HepG2 (cell line): Measurements from ENCODE around the gene KIF2C. TPM values are rescaled to one million over a fixed set of nuclear protein-coding genes. Genes with fewer than 3 reads are reported as not detected.
A peak's percentile ranks its signal among the peaks of the same experiment; 100 is the strongest.

Experiments used
- AGO2 ChIP-seq: fragments of 200-400 bp; formaldehyde crosslinking; optimal IDR thresholded peaks from 2 replicates; pipeline ENCODE3; 2017; ENCODE audit warnings: mild to moderate bottlenecking, low read depth, low read length, moderate library complexity
- FOXJ3 ChIP-seq: sonication (generic); formaldehyde crosslinking; IDR thresholded peaks from 2 replicates; pipeline ENCODE4 v1.4.0; 2020; ENCODE audit warnings: missing genetic modification reagents, mild to moderate bottlenecking, borderline replicate concordance
- KAT7 ChIP-seq: IDR thresholded peaks from 2 replicates; pipeline ENCODE4 v1.6.1; 2018; ENCODE audit warnings: borderline replicate concordance, missing compliant biosample characterization
- MTF1 ChIP-seq: sonication (generic); formaldehyde crosslinking; IDR thresholded peaks from 2 replicates; pipeline ENCODE4 v1.5.0; 2020; ENCODE audit warnings: missing genetic modification reagents
- REPIN1 ChIP-seq: sonication (generic); formaldehyde crosslinking; IDR thresholded peaks from 2 replicates; pipeline ENCODE4 v1.8.0; 2022; ENCODE audit warnings: missing genetic modification reagents, low read depth, mild to moderate bottlenecking, borderline replicate concordance
- TCF7L2 ChIP-seq: IDR thresholded peaks from 2 replicates; pipeline ENCODE4 v1.6.1; 2011; ENCODE audit warnings: mild to moderate bottlenecking, low read depth, low read length, moderate library complexity
- ZNF468 ChIP-seq: sonication (generic); formaldehyde crosslinking; IDR thresholded peaks from 2 replicates; pipeline ENCODE4 v1.8.0; 2022; ENCODE audit warnings: mild to moderate bottlenecking, moderate library complexity, missing genetic modification reagents
- ZNF547 ChIP-seq: sonication (generic); formaldehyde crosslinking; IDR thresholded peaks from 2 replicates; pipeline ENCODE4 v1.5.1; 2020; ENCODE audit warnings: mild to moderate bottlenecking, missing genetic modification reagents
- ZNF557 ChIP-seq: sonication (generic); formaldehyde crosslinking; IDR thresholded peaks from 2 replicates; pipeline ENCODE4 v1.4.0; 2020; ENCODE audit warnings: missing genetic modification reagents
- polyA plus RNA-seq, 8 experiments: library from polyadenylated mRNA; depleted of rRNA in 3 of 8; stranded (reverse) in 7 of 8; unstranded in 1 of 8; fragments of >200 nt; fragmentation: Illumina TruSeq in 4 of 8; extraction: Trizol in 4 of 8; gene quantifications; 2 replicates each; pipeline versions ENCODE4 v1.2.1 to v1.2.3, GENCODE V29; 2011 to 2016; ENCODE audit warnings: low read depth in 4 of 8, missing spikeins in 1 of 8, mixed read lengths in 1 of 8; ENCODE audit not compliant: insufficient read depth in 1 of 8
- total RNA-seq, 5 experiments: library from RNA; depleted of rRNA; stranded (reverse); fragments of >200 nt; fragmentation: Illumina TruSeq; extraction: Trizol; gene quantifications; 2 replicates each; pipeline ENCODE4 v1.2.3, GENCODE V29; 2016; ENCODE audit warnings: low read depth in 1 of 5
- TF ChIP-seq, protein P1 (sequence below): sonication (generic); formaldehyde crosslinking; IDR thresholded peaks from 2 replicates; pipeline ENCODE4 v1.9.0; 2021; ENCODE audit warnings: missing genetic modification reagents, borderline replicate concordance
- TF ChIP-seq, protein P2 (sequence below): sonication (generic); formaldehyde crosslinking; IDR thresholded peaks from 2 replicates; pipeline ENCODE4 v1.4.0; 2020; ENCODE audit warnings: missing genetic modification reagents
- TF ChIP-seq, protein P3 (sequence below): sonication (generic); formaldehyde crosslinking; IDR thresholded peaks from 2 replicates; pipeline ENCODE4 v1.4.0; 2020; ENCODE audit warnings: missing genetic modification reagents, low read depth, mild to moderate bottlenecking, borderline replicate concordance
- TF ChIP-seq, protein P4 (sequence below): IDR thresholded peaks from 2 replicates; pipeline ENCODE4 v1.6.1; 2016; ENCODE audit warnings: low read depth, missing genetic modification reagents, missing compliant biosample characterization
- TF ChIP-seq, protein P5 (sequence below): sonication (generic); formaldehyde crosslinking; IDR thresholded peaks from 2 replicates; pipeline ENCODE4 v1.5.1; 2020; ENCODE audit warnings: missing genetic modification reagents, mild to moderate bottlenecking, borderline replicate concordance

The KIF2C gene
- total and polyA plus RNA-seq, 2 of the 13 experiments (the other 11 are each of a cell fraction or from before 2014, with no cell fraction given), result 29.7 to 53.7 TPM

DNA sequence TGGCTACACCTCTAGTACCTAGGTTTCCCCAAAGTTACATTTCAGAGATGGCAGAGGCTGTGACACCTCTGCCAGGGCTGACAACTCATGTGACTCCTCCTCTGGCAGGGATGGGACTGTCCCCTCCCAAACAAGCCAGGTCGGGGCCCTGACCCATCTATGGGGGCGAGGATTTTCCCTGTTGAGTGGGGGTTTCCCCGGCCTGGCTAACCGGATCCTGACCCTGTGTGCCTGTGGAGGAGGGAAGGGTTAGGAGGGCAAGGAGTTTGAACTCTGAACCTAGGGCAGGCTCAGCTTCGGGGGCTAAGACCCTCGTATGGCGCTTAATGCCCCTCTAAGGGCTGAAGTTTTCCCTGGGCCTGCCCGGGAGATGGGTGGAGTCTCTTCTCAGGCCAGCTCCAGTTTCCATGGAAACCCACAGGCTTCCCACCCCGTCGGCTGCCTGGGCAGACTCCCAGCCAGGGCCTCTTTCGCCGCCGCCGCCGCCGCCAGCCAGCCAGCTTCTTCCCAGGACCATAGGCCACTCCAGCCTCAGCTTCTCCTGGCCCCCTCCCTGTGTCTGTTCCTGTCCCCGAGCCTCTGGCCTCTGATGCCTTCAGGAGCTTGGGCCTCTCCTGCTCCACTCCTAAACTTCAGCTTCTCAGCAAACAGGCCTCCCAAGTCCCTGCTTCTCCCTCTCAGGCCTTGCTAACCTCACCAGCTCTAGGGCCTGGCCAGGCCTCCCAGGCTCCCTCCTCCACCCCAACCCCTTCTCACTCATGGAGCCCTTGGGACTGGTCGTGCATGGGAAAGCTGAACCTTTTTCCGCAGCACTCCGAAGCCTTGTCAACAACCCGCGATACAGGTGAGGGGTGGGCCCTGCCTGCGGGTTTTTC is 68.7 kb downstream of the KIF2C start, which contains the start of gene BTBD19 (continued):
- TF ChIP-seq, protein P1, sequence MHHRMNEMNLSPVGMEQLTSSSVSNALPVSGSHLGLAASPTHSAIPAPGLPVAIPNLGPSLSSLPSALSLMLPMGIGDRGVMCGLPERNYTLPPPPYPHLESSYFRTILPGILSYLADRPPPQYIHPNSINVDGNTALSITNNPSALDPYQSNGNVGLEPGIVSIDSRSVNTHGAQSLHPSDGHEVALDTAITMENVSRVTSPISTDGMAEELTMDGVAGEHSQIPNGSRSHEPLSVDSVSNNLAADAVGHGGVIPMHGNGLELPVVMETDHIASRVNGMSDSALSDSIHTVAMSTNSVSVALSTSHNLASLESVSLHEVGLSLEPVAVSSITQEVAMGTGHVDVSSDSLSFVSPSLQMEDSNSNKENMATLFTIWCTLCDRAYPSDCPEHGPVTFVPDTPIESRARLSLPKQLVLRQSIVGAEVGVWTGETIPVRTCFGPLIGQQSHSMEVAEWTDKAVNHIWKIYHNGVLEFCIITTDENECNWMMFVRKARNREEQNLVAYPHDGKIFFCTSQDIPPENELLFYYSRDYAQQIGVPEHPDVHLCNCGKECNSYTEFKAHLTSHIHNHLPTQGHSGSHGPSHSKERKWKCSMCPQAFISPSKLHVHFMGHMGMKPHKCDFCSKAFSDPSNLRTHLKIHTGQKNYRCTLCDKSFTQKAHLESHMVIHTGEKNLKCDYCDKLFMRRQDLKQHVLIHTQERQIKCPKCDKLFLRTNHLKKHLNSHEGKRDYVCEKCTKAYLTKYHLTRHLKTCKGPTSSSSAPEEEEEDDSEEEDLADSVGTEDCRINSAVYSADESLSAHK, result no peak
- TF ChIP-seq ZNF557 (CRISPR knock-in tag), result no peak
- TF ChIP-seq ZNF547, result no peak
- no peak for TF ChIP-seq MTF1
- no peak for TF ChIP-seq REPIN1 (CRISPR knock-in tag)
- TF ChIP-seq, protein P2, sequence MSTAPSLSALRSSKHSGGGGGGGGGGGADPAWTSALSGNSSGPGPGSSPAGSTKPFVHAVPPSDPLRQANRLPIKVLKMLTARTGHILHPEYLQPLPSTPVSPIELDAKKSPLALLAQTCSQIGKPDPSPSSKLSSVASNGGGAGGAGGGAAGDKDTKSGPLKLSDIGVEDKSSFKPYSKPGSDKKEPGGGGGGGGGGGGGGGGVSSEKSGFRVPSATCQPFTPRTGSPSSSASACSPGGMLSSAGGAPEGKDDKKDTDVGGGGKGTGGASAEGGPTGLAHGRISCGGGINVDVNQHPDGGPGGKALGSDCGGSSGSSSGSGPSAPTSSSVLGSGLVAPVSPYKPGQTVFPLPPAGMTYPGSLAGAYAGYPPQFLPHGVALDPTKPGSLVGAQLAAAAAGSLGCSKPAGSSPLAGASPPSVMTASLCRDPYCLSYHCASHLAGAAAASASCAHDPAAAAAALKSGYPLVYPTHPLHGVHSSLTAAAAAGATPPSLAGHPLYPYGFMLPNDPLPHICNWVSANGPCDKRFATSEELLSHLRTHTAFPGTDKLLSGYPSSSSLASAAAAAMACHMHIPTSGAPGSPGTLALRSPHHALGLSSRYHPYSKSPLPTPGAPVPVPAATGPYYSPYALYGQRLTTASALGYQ (CRISPR knock-in tag), result no peak
- TF ChIP-seq, protein P3, sequence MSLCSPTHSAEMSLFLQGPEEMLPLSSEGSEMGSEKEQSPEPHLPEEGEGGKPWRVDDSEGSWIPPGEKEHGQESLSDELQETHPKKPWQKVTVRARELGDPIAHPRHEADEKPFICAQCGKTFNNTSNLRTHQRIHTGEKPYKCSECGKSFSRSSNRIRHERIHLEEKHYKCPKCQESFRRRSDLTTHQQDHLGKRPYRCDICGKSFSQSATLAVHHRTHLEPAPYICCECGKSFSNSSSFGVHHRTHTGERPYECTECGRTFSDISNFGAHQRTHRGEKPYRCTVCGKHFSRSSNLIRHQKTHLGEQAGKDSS (CRISPR knock-in tag), result peak; percentile 76; the same call in 1 of the 2 replicates
- TF ChIP-seq, protein P4, sequence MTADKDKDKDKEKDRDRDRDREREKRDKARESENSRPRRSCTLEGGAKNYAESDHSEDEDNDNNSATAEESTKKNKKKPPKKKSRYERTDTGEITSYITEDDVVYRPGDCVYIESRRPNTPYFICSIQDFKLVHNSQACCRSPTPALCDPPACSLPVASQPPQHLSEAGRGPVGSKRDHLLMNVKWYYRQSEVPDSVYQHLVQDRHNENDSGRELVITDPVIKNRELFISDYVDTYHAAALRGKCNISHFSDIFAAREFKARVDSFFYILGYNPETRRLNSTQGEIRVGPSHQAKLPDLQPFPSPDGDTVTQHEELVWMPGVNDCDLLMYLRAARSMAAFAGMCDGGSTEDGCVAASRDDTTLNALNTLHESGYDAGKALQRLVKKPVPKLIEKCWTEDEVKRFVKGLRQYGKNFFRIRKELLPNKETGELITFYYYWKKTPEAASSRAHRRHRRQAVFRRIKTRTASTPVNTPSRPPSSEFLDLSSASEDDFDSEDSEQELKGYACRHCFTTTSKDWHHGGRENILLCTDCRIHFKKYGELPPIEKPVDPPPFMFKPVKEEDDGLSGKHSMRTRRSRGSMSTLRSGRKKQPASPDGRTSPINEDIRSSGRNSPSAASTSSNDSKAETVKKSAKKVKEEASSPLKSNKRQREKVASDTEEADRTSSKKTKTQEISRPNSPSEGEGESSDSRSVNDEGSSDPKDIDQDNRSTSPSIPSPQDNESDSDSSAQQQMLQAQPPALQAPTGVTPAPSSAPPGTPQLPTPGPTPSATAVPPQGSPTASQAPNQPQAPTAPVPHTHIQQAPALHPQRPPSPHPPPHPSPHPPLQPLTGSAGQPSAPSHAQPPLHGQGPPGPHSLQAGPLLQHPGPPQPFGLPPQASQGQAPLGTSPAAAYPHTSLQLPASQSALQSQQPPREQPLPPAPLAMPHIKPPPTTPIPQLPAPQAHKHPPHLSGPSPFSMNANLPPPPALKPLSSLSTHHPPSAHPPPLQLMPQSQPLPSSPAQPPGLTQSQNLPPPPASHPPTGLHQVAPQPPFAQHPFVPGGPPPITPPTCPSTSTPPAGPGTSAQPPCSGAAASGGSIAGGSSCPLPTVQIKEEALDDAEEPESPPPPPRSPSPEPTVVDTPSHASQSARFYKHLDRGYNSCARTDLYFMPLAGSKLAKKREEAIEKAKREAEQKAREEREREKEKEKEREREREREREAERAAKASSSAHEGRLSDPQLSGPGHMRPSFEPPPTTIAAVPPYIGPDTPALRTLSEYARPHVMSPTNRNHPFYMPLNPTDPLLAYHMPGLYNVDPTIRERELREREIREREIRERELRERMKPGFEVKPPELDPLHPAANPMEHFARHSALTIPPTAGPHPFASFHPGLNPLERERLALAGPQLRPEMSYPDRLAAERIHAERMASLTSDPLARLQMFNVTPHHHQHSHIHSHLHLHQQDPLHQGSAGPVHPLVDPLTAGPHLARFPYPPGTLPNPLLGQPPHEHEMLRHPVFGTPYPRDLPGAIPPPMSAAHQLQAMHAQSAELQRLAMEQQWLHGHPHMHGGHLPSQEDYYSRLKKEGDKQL (CRISPR knock-in tag), result no peak
- no peak for TF ChIP-seq ZNF468 (CRISPR knock-in tag)
- TF ChIP-seq, protein P5, sequence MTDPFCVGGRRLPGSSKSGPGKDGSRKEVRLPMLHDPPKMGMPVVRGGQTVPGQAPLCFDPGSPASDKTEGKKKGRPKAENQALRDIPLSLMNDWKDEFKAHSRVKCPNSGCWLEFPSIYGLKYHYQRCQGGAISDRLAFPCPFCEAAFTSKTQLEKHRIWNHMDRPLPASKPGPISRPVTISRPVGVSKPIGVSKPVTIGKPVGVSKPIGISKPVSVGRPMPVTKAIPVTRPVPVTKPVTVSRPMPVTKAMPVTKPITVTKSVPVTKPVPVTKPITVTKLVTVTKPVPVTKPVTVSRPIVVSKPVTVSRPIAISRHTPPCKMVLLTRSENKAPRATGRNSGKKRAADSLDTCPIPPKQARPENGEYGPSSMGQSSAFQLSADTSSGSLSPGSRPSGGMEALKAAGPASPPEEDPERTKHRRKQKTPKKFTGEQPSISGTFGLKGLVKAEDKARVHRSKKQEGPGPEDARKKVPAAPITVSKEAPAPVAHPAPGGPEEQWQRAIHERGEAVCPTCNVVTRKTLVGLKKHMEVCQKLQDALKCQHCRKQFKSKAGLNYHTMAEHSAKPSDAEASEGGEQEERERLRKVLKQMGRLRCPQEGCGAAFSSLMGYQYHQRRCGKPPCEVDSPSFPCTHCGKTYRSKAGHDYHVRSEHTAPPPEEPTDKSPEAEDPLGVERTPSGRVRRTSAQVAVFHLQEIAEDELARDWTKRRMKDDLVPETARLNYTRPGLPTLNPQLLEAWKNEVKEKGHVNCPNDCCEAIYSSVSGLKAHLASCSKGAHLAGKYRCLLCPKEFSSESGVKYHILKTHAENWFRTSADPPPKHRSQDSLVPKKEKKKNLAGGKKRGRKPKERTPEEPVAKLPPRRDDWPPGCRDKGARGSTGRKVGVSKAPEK (CRISPR knock-in tag), result no peak
- no peak for TF ChIP-seq FOXJ3 (CRISPR knock-in tag)
- TF ChIP-seq TCF7L2, result no peak
- no peak for TF ChIP-seq KAT7 (CRISPR knock-in tag)
- TF ChIP-seq AGO2, result peak; percentile 79
